NCI-H2107 (cell line): Measurements from ENCODE around the gene TNXB.

Experiments used
- DNase-seq: peaks from one replicate; lab custom pipeline; 2025; lab: John Stamatoyannopoulos, UW

The TNXB gene, protein sequence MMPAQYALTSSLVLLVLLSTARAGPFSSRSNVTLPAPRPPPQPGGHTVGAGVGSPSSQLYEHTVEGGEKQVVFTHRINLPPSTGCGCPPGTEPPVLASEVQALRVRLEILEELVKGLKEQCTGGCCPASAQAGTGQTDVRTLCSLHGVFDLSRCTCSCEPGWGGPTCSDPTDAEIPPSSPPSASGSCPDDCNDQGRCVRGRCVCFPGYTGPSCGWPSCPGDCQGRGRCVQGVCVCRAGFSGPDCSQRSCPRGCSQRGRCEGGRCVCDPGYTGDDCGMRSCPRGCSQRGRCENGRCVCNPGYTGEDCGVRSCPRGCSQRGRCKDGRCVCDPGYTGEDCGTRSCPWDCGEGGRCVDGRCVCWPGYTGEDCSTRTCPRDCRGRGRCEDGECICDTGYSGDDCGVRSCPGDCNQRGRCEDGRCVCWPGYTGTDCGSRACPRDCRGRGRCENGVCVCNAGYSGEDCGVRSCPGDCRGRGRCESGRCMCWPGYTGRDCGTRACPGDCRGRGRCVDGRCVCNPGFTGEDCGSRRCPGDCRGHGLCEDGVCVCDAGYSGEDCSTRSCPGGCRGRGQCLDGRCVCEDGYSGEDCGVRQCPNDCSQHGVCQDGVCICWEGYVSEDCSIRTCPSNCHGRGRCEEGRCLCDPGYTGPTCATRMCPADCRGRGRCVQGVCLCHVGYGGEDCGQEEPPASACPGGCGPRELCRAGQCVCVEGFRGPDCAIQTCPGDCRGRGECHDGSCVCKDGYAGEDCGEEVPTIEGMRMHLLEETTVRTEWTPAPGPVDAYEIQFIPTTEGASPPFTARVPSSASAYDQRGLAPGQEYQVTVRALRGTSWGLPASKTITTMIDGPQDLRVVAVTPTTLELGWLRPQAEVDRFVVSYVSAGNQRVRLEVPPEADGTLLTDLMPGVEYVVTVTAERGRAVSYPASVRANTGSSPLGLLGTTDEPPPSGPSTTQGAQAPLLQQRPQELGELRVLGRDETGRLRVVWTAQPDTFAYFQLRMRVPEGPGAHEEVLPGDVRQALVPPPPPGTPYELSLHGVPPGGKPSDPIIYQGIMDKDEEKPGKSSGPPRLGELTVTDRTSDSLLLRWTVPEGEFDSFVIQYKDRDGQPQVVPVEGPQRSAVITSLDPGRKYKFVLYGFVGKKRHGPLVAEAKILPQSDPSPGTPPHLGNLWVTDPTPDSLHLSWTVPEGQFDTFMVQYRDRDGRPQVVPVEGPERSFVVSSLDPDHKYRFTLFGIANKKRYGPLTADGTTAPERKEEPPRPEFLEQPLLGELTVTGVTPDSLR (N-terminal part only)

DNA sequence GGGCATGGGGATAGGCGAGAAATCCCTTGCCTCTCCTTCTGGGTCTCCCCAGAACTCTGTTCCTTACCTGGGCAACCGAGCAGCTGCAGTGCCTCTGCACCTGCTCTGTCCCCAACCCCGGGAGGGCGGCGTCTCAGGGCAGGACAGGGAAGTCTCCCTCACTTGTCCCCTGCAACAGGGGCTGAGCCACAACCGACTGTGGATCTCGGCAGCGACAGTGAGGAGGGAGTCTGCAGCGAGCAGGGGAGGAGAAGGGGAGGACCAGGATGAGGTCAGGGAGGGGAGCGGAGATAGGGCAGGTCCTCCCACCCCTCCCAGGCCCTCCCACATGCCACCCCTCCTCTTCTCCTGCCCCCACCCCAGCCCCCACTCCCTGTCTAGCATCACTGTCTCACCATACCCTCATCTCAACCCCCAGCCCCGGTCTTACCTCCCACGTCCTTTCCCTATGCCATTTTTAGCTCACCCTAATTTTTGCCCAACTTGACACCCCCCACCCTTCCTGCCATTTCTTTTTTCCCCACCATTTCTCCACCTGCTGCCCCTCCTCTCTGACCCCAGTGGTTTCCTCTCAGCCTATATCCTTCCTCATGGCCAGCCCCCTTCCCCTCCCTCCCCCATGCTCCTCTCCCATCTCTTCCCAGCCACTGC, at the start of gene TNXB:
Gene TNXB (minus strand): TSS at position 225 of the 651 bp plus-strand sequence. CDS start 11,140 bp downstream, outside the sequence.
- no peak for DNase-seq

DNA sequence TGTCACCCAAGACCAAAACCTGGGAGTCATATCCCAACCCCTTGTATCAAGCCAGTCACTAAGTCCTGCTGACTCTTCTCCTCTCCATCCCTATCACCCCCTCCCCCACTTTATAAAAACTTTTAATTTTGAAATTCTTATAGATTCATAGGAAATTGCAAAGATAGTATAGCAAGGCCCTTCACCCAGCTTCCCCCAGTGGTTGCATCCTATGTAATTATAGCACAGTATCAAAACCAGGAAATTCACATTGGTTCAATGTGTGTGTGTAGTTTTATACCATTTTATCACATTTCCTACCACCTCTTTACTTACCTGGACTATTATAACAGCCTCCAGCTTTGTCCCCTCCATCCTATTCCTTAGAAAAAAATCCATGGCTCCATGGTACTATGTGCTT, 48.9 kb upstream of the TNXB start:
- DNase-seq: no peak

DNA sequence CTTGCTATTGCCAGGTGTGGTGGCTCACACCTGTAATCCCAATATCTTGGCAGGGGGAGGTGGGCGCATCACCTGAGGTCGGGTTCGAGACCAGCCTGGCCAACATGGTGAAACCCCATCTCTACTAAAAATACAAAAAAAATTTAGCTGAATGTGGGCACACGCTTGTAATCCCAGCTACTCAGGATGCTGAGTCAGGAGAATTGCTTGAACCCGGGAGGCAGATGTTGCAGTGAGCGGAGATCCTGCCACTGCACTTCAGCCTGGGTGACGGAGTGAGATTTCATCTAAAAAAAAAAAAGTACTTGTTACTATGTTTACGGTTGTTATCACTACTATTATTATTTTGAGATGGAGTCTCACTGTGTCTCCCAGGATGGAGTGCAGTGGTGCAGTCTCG, 47.8 kb upstream of the TNXB start:
- DNase-seq: no peak

GRCh38 chr6:32154514-32155161, 45.5 kb upstream of the TNXB start:
- peak; percentile 3 for DNase-seq

GRCh38 chr6:32153564-32154513, 44.7 kb upstream of the TNXB start, which contains the start of gene PPT2:
Gene PPT2, plus strand, starts transcription at chr6:32154141. Its CDS starts 454 bp downstream, at chr6:32154595.
- peak; percentile 20 for DNase-seq

GRCh38 chr6:32152769-32153563, 43.8 kb upstream of the TNXB start:
- no peak for DNase-seq

DNA sequence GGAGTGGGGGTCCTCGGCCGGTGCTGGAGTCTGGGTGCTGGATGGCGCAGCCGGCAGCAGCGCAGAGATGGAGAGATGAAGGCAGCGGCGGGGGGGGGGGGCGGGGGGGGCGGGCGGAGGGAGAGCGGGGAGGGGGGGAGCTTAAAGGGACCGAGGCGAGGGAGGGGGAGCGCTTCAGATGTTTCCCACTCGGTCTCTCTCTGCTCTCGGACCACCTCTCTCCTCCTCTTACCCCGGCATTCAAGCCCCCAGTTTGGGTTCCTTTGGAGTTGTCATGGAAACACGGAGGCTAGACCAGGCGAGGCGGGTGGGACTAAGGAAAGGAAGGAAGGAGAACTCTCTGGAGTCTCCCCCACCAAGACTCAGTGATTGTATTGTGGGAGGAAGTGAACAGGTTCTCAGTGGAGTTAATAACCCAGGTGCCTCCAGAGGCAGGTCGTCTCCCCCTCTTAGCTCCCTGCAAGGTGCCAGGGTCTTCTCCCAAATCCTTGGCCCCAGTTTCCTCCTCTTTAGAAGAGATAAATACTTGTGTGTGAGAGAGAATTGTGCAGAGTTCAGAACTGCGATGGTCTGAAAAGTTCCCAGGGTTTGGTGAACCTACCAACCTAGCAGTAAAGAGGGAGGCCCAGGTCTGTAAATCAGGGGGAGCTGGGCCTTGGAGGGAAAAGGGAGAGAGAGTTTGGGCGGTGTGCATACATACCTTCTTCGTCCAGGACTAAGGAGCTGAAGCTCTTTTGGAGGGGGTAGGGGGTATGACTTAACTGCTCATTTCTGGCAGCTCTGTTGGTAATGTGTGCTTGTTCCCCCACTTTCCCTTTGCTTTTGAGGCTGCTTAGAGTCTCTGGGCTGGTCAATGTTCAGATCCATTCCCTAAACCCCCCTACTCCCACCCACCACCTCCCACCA, 43.0 kb upstream of the TNXB start, which contains the start of gene PRRT1:
Gene PRRT1 (minus strand): TSS at position 77 of the 906 bp plus-strand sequence. CDS start 112 bp downstream, outside the sequence.
- no peak for DNase-seq

- DNase-seq: no peak
These were observed 42.2 kb upstream of the TNXB start for GRCh38 chr6:32151181-32151862.

DNA sequence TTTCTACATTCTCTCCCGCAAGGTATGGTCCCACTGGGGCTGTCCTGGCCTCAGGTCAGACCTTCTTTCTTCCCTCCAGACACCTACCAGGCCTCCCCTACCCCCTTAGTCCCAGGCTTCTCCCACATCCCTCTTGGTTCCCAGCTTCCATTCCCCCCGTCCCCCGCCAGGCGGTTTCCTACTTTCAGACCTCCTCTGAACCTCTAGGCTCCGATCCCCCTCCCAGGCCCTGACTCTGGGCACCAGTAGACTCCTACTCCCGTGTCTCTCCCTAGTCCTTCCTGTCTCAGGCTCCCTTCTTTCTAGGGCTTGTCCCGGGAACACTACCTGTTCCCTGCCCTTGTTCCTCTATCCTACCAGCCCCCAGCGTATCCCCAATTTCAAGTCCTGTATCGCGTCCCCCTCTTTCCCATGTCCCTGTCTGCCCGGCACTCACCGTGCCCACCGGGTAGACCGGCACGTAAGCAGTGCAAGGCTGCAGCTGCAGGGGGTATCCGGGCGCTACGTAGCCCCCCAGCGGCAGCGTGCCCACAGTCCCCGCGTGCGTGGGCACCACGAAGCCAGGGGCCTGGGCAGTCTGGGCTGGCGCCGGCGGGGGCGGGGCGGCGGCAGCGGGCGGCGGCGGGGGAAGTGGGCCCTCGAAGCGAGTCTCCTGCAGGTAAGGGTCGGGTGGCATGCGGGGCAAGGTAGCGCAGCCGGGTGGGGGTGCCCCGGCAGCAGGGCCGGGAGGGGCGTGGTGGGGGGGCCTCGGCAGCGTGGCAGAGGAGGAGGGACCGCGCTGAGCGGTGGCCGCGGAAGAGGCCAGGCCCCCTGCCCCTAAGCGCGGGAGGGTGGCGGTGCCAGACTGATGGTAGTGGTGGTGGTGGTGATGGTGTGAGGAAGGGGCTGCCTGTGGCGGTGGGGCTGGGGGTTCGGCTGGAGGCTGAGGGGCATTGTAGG, 41.1 kb upstream of the TNXB start:
- DNase-seq: no peak

DNA sequence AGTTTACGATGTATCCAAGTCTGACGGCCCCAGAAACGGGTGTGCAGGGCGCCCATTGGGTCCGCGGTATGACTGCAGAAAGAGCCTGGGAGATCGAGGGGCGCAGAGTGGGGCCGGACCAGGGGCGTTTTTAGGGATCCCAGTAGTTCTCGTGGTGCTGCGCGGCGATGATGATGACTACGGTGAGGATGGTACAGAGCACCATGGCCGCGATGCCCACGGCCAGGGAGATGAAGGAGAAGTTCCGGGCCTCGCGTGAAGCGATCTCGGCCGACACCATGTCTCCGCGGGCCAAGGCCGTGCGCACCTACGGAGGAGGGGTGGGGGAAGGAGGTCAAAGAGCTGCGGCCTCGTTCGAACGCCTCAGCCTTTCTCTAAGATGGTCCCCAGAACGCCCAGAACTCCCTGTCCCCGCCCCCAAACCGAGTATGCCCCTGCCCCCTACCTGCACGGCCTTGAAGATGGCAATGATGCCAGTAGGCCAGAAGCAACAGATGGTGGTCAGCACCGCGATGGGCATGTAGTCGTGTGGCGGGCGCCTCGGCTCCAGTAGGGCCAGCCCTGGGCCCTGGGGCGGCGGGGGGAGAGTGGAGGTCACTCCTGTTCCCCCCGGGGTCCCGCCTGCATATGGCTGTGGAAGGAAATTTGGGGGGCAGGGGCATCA, 40.1 kb upstream of the TNXB start:
- no peak for DNase-seq

- no peak for DNase-seq
These were observed 39.4 kb upstream of the TNXB start for GRCh38 chr6:32148289-32149091.

- DNase-seq: no peak
These were observed 38.4 kb upstream of the TNXB start for GRCh38 chr6:32147401-32148132.

- DNase-seq: no peak
These were observed 37.5 kb upstream of the TNXB start for GRCh38 chr6:32146687-32147086.

- no peak for DNase-seq
These were observed 37.1 kb upstream of the TNXB start for GRCh38 chr6:32146287-32146686.
